Heart left ventricle (tissue), 16 donors: Measurements from ENCODE around the gene SCAMP5. TPM values are rescaled to one million over a fixed set of nuclear protein-coding genes. Genes with fewer than 3 reads are reported as not detected.

ENCODE experiments used
- ATAC-seq, 4 donors: fragments of 200-7000 bp; cut with Tn5 transposase; one replicate each; pipeline ENCODE4 v1.9.1; 2020 to 2022; ENCODE audit warnings: moderate library complexity in 4 of 4, mild to moderate bottlenecking in 3 of 4, moderate number of reproducible peaks in 1 of 4
- DNase-seq, 5 donors: peaks; one replicate each; pipeline ENCODE4 v3.0.0-alpha.2; 2020
- H3K27ac ChIP-seq, 12 donors: fragments of 200-600 bp; sonication (generic) in 4 of 12; one replicate each; pipeline versions ENCODE4 v1.5.0 to v1.8.0; 2016 to 2022; ENCODE audit warnings: mild to moderate bottlenecking in 2 of 12
- H3K27me3 ChIP-seq, 9 donors: fragments of 200-600 bp; sonication (generic) in 2 of 9; one replicate each; pipeline versions ENCODE4 v1.5.1 to v1.8.0; 2016 to 2022; ENCODE audit warnings: mild to moderate bottlenecking in 3 of 9
- H3K36me3 ChIP-seq, 9 donors: fragments of 200-600 bp; sonication (generic) in 2 of 9; one replicate each; pipeline versions ENCODE4 v1.5.0 to v1.8.0; 2018 to 2022; ENCODE audit warnings: mild to moderate bottlenecking in 2 of 9
- H3K4me1 ChIP-seq, 12 donors: fragments of 200-600 bp; sonication (generic) in 4 of 12; one replicate each; pipeline versions ENCODE4 v1.5.0 to v1.8.0; 2016 to 2022; ENCODE audit warnings: mild to moderate bottlenecking in 3 of 12
- H3K4me3 ChIP-seq, 12 donors: fragments of 200-600 bp; sonication (generic) in 4 of 12; one replicate each; pipeline versions ENCODE4 v1.5.0 to v1.8.0; 2017 to 2022; ENCODE audit warnings: mild to moderate bottlenecking in 9 of 12, moderate library complexity in 4 of 12
- H3K9me3 ChIP-seq, 12 donors: fragments of 200-600 bp; sonication (generic) in 4 of 12; one replicate each; pipeline versions ENCODE4 v1.5.0 to v1.8.0; 2016 to 2022; ENCODE audit warnings: mild to moderate bottlenecking in 1 of 12
- POLR2A ChIP-seq, 2 donors: fragments of 450-650 bp; IDR thresholded peaks; one replicate each; pipeline ENCODE4 v1.6.1; 2017; ENCODE audit warnings: antibody characterized with exemption in 2 of 2, mild to moderate bottlenecking in 2 of 2, moderate library complexity in 2 of 2
- WGBS, 4 donors: extraction: QIAGEN DNeasy Blood & Tissue Kit in 2 of 4; methylation state at CpG; one replicate each; pipeline versions ENCODE4 v1.1.5 to v1.1.7; 2013 to 2018; 5-methylcytosine and 5-hydroxymethylcytosine counted together
- intact Hi-C, 10 donors: fragments of 100-400 bp; cut with DNase I; formaldehyde crosslinking; loops; one replicate each; pipeline versions ENCODE4 v1.11.1 to v1.14.2; 2022
- polyA plus RNA-seq, 2 donors: library from polyadenylated mRNA; stranded (reverse); fragments of 200-250 nt; gene quantifications; one replicate each; pipeline ENCODE4 v1.2.3, GENCODE V29; 2013
- total RNA-seq, 9 donors: library from RNA; depleted of rRNA in 2 of 9; stranded (reverse); fragments of >200 nt in 2 of 9; fragmentation: NEBNext Ultra II Directional in 3 of 9; extraction: Animal tissue kit (Norgen Biotek cat#: 25700) in 3 of 9; gene quantifications; one replicate each; pipeline versions ENCODE4 v1.1.0 to v1.2.4, GENCODE V29; 2016 to 2023
- TF ChIP-seq, protein P1 (sequence below), 12 donors: fragments of 200-600 bp; sonication (generic) in 4 of 12; IDR thresholded peaks; one replicate each; pipeline versions ENCODE4 v1.5.0 to v1.8.0; 2018 to 2022; ENCODE audit warnings: antibody characterized with exemption in 12 of 12, mild to moderate bottlenecking in 5 of 12
- donor health status: ischemic (EF 13 %, LVEDD 7.1; RV severe dilation, severe dysfunction).
- donor health status: healthy with polysubstance abuse.
- donor health status: DM: no; HTN: yes; CAD: no.
- donor health status: DM: no; HTN: no; CAD: no.
- donor health status: ischemic (EF 25% LVEDD 6.9; RV normal size, moderate dysfunction).
- donor health status: ischemic (EF 25% LVEDD 5.7; RV mildly dilated, moderate dysfunction).
- donor health status: healthy.
- donor health status: DM: yes; HTN: yes; CAD: no.
- donor health status: ischemic (EF 35%, LVEDD 5.7; RV mildly dilated, moderate dysfunction).
- donor health status: nonischemic (EF 11% LVEDD 7.7; RV severe dilation, severe dysfunction).
- donor health status: DM: yes; HTN: yes; CAD: no.
- donor health status: PGD.
- donor health status: ischemic (EF 29% LVEDD 5.4; RV normal size, mild dysfunction).
- donor health status: nonischemic (EF 23%, LVEDD 6.1; RV moderate dilation, normal function).

The SCAMP5 gene
- total and polyA plus RNA-seq, 11 donors: 0.91 to 7.4 (median 4.2) TPM

DNA sequence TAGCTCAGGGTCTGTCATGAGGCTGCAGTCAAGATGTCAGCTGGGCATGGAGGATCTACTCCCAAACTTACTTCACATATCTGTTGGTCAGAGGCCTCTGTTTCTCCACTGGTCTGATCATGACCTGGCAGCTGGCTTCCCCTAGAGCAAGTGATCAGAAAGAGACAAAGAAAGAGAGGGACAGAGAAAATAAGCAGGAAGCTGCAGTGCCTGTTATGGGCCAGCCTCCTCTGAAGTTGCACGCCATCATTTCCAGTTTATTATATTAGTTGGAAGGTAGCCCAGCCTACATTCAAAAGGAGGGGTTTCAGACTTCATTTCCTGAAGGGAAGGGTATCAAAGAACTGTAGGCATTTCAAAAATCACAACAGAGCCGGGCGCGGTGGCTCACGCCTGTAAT lies 33.7 kb upstream of the SCAMP5 start:
- Histone ChIP-seq H3K9me3 (no peaks in the 10 kb centered on the region), H3K4me1 (peaks cover 0 to 44% (median 25%) of the 10 kb centered on the region in 12 donors), H3K27ac (no peak overlapping the region), H3K27me3 (peaks cover 0 to 27% (median 10%) of the 10 kb centered on the region in 9 donors), H3K4me3 (no peak overlapping the region), H3K36me3 (no peaks in the 10 kb centered on the region)
- ATAC-seq (no peak), DNase-seq (no peak)
- TF ChIP-seq, protein P1, sequence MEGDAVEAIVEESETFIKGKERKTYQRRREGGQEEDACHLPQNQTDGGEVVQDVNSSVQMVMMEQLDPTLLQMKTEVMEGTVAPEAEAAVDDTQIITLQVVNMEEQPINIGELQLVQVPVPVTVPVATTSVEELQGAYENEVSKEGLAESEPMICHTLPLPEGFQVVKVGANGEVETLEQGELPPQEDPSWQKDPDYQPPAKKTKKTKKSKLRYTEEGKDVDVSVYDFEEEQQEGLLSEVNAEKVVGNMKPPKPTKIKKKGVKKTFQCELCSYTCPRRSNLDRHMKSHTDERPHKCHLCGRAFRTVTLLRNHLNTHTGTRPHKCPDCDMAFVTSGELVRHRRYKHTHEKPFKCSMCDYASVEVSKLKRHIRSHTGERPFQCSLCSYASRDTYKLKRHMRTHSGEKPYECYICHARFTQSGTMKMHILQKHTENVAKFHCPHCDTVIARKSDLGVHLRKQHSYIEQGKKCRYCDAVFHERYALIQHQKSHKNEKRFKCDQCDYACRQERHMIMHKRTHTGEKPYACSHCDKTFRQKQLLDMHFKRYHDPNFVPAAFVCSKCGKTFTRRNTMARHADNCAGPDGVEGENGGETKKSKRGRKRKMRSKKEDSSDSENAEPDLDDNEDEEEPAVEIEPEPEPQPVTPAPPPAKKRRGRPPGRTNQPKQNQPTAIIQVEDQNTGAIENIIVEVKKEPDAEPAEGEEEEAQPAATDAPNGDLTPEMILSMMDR (IDR thresholded peaks at IDR 0.05): no peak
- no peak for TF ChIP-seq POLR2A (IDR thresholded peaks at IDR 0.05)
- intact Hi-C loops: no loop called here
- 57 to 88% (median 65%) methylated on average over 5 of the region's 5 CpGs for WGBS, 4 donors

- WGBS, 4 donors: 90 to 92% (median 91%) methylated on average over 8 of the region's 8 CpGs
- H3K36me3 ChIP-seq: no peaks in the 10 kb centered on the region
- DNase-seq: no peak
- no peak for ATAC-seq
- peaks cover 0 to 39% (median 22%) of the 10 kb centered on the region in 12 donors for H3K4me1 ChIP-seq
- H3K27me3 ChIP-seq: peaks cover 0 to 26% (median 10%) of the 10 kb centered on the region in 9 donors
- intact Hi-C loops: no loop called here
- no peak for TF ChIP-seq POLR2A (IDR thresholded peaks at IDR 0.05)
- H3K27ac ChIP-seq: no peak overlapping the region
- no peaks in the 10 kb centered on the region for H3K9me3 ChIP-seq
- H3K4me3 ChIP-seq: no peak overlapping the region
Measured at GRCh38 chr15:74962219-74962618, 33.1 kb upstream of the SCAMP5 start.

DNA sequence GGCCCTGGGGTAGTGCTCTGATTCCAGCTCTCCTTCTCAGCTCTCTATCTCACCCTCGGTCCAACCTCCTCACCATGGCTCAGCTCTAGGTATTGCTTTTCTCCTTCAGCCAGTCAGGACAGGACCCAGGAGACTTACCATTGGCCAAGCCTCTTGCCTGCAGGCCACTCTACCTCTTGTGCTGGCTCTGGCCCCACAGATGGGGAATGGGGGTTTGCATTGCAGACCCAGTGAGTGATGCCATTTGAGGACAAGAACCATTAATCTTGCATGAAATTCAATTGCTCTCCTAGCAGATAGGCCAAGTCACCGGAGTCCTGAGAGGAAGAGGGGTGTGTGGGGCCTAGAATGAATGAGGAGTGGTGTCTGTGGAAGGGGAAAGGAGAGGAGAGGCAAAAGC lies 32.7 kb upstream of the SCAMP5 start:
- H3K36me3 ChIP-seq: no peaks in the 10 kb centered on the region
- intact Hi-C loops: no loop called here
- DNase-seq (no peak), ATAC-seq (no peak)
- H3K9me3 ChIP-seq: no peaks in the 10 kb centered on the region
- WGBS, 4 donors: 61 to 90% (median 65%) methylated on average over 2 of the region's 2 CpGs
- H3K4me1 ChIP-seq: peaks cover 0 to 35% (median 17%) of the 10 kb centered on the region in 12 donors
- no peak overlapping the region for H3K27ac ChIP-seq
- H3K4me3 ChIP-seq: no peak overlapping the region
- no peak for TF ChIP-seq POLR2A (IDR thresholded peaks at IDR 0.05)
- TF ChIP-seq, protein P1 (IDR thresholded peaks at IDR 0.05): no peak
- peaks cover 0 to 21% (median 10%) of the 10 kb centered on the region in 9 donors for H3K27me3 ChIP-seq

- peaks cover 0 to 16% (median 5%) of the 10 kb centered on the region in 9 donors for H3K27me3 ChIP-seq
- H3K27ac ChIP-seq: no peak overlapping the region
- H3K9me3 ChIP-seq: no peaks in the 10 kb centered on the region
- no peak for ATAC-seq
- TF ChIP-seq, protein P1 (IDR thresholded peaks at IDR 0.05): no peak
- TF ChIP-seq POLR2A (IDR thresholded peaks at IDR 0.05): no peak
- peaks cover 0 to 29% (median 13%) of the 10 kb centered on the region in 12 donors for H3K4me1 ChIP-seq
- WGBS, 4 donors: 77 to 92% (median 81%) methylated on average over 4 of the region's 4 CpGs
- DNase-seq: no peak
- intact Hi-C loops: no loop called here
- H3K36me3 ChIP-seq: no peaks in the 10 kb centered on the region
- H3K4me3 ChIP-seq: no peak overlapping the region
Measured at GRCh38 chr15:74963213-74963612, 32.1 kb upstream of the SCAMP5 start.

DNA sequence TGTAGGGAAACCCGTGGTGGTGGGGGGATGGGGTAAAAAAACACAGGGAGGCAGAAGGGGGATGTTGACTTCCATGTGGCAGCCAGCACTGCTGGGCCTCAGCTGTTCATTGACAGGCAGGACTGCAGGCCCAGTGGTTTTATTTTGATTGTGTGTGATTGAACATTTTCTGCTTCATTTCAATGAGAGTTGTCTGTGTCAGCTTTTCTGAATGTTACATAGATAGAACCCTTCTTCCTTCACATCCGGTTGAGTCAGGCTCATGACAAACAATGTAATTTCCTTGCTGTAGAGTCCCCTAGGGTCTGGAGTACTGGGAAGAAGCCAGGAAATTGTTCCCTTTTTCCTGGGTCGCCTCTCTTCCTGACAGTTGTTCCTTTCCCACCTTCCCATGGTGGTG lies 30.6 kb upstream of the SCAMP5 start:
- Histone ChIP-seq H3K4me3 (no peak overlapping the region), H3K27me3 (peaks cover 0 to 2% (median 0%) of the 10 kb centered on the region in 9 donors), H3K36me3 (no peaks in the 10 kb centered on the region), H3K9me3 (no peaks in the 10 kb centered on the region), H3K27ac (peak overlapping the region in 4 of 12 donors; percentile 30 to 58 (median 35)), H3K4me1 (peaks cover 0 to 17% (median 2%) of the 10 kb centered on the region in 12 donors)
- intact Hi-C loops: no loop called here
- ATAC-seq (peak in 3 of 4 donors; percentile 27 to 73 (median 28)), DNase-seq (no peak)
- 9 to 24% (median 20%) methylated on average over 3 of the region's 3 CpGs for WGBS, 4 donors
- TF ChIP-seq, protein P1 (IDR thresholded peaks at IDR 0.05): no peak
- no peak for TF ChIP-seq POLR2A (IDR thresholded peaks at IDR 0.05)
